ENCODE measurements around the gene FBXL17. TPM values are rescaled to one million over a fixed set of nuclear protein-coding genes. Genes with fewer than 3 reads are reported as not detected.

The FBXL17 gene
- total and polyA plus RNA-seq, 2 donors = 12.3 to 13.5 TPM

GRCh38 chr5:108090946-108091345, 291.0 kb downstream of the FBXL17 start:
- Histone ChIP-seq H3K27me3 (ENCODE audit: control insufficient read depth in 2 of 2, insufficient read depth in 1 of 2, low read length in 1 of 2) (no peaks in the 10 kb centered on the region), H3K9me3 (ENCODE audit: control insufficient read depth in 2 of 2, insufficient read depth in 1 of 2, low read length in 1 of 2) (no peaks in the 10 kb centered on the region), H3K36me3 (ENCODE audit: control insufficient read depth in 2 of 2, insufficient read depth in 2 of 2, low read length in 1 of 2) (no peaks in the 10 kb centered on the region), H3K4me1 (ENCODE audit: control insufficient read depth in 2 of 2, insufficient read depth in 2 of 2, low read length in 2 of 2) (no peaks in the 10 kb centered on the region), H3K27ac (ENCODE audit: low read depth in 1 of 2, low read length in 1 of 2) (no peak overlapping the region), H3K4me3 (ENCODE audit: low read length in 2 of 2) (no peak overlapping the region)
- DNase-seq (ENCODE audit: low read depth in 6 of 9, low spot score in 9 of 9) = no peak
- 93% methylated on average over 4 of the region's 4 CpGs for WGBS

DNA sequence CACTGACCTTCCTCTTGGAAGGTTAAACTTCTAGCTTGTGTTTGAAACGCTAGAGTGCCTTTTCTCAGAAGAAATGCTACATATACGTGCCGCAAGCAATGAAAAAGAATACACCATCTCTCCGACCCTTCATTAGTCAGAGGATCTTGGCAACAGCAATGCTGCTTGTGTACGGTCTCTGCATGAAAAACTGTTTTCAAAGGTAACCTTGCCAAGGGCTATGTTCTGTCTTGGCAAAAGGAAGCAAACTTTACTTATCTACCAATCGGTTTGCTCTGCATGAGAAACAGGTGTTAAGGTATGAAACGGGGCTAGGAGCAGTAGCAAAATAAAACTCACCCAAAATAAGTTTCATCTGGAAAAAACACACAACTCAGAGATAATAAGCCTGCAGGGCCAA, 297.8 kb downstream of the FBXL17 start:
- no peak overlapping the region for H3K4me3 ChIP-seq (ENCODE audit: low read length in 2 of 2)
- H3K4me1 ChIP-seq (ENCODE audit: control insufficient read depth in 2 of 2, insufficient read depth in 2 of 2, low read length in 2 of 2) = no peaks in the 10 kb centered on the region
- H3K27ac ChIP-seq (ENCODE audit: low read depth in 1 of 2, low read length in 1 of 2) = peak overlapping the region in 1 of 2 donors; percentile 14
- no peaks in the 10 kb centered on the region for H3K36me3 ChIP-seq (ENCODE audit: control insufficient read depth in 2 of 2, insufficient read depth in 2 of 2, low read length in 1 of 2)
- no peaks in the 10 kb centered on the region for H3K9me3 ChIP-seq (ENCODE audit: control insufficient read depth in 2 of 2, insufficient read depth in 1 of 2, low read length in 1 of 2)
- H3K27me3 ChIP-seq (ENCODE audit: control insufficient read depth in 2 of 2, insufficient read depth in 1 of 2, low read length in 1 of 2) = no peaks in the 10 kb centered on the region
- peak in 1 of 9 donors; percentile 12 for DNase-seq (ENCODE audit: low read depth in 6 of 9, low spot score in 9 of 9)
- WGBS = 92% methylated on average over 7 of the region's 7 CpGs

GRCh38 chr5:108083232-108083631, 298.7 kb downstream of the FBXL17 start:
- over 99% methylated on average over 2 of the region's 2 CpGs for WGBS
- no peaks in the 10 kb centered on the region for H3K27me3 ChIP-seq (ENCODE audit: control insufficient read depth in 2 of 2, insufficient read depth in 1 of 2, low read length in 1 of 2)
- DNase-seq (ENCODE audit: low read depth in 6 of 9, low spot score in 9 of 9) = no peak

DNA sequence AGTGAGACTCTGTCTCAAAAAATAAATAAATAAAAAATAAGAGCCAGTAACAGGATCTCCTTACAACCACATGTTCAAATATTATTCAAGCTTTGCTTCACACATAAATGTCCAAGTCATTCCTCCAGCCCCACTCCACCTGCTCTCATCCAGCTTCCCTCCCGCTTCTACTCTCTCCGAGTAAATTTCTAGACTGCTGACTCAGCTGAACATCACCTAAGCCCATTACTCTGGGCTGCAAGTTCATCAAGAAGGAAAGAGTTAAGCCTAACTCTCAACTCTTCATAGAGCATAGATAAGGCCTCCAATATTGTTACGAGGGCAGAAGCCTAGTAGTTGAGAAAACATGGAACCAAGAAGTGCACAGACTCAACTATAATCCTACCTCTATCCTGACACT, 300.2 kb downstream of the FBXL17 start:
- WGBS = 98% methylated on average over 3 of the region's 3 CpGs
- H3K27me3 ChIP-seq (ENCODE audit: control insufficient read depth in 2 of 2, insufficient read depth in 1 of 2, low read length in 1 of 2) = no peaks in the 10 kb centered on the region
- H3K9me3 ChIP-seq (ENCODE audit: control insufficient read depth in 2 of 2, insufficient read depth in 1 of 2, low read length in 1 of 2) = no peaks in the 10 kb centered on the region
- no peak overlapping the region for H3K4me3 ChIP-seq (ENCODE audit: low read length in 2 of 2)
- no peaks in the 10 kb centered on the region for H3K36me3 ChIP-seq (ENCODE audit: control insufficient read depth in 2 of 2, insufficient read depth in 2 of 2, low read length in 1 of 2)
- no peaks in the 10 kb centered on the region for H3K4me1 ChIP-seq (ENCODE audit: control insufficient read depth in 2 of 2, insufficient read depth in 2 of 2, low read length in 2 of 2)
- DNase-seq (ENCODE audit: low read depth in 6 of 9, low spot score in 9 of 9) = no peak
- no peak overlapping the region for H3K27ac ChIP-seq (ENCODE audit: low read depth in 1 of 2, low read length in 1 of 2)

More at GRCh38 chr5:108083232-108083631, 298.7 kb downstream of the FBXL17 start:
- no peaks in the 10 kb centered on the region for H3K36me3 ChIP-seq (ENCODE audit: control insufficient read depth in 2 of 2, insufficient read depth in 2 of 2, low read length in 1 of 2)
- H3K27ac ChIP-seq (ENCODE audit: low read depth in 1 of 2, low read length in 1 of 2) = no peak overlapping the region
- H3K4me1 ChIP-seq (ENCODE audit: control insufficient read depth in 2 of 2, insufficient read depth in 2 of 2, low read length in 2 of 2) = no peaks in the 10 kb centered on the region
- H3K4me3 ChIP-seq (ENCODE audit: low read length in 2 of 2) = no peak overlapping the region
- no peaks in the 10 kb centered on the region for H3K9me3 ChIP-seq (ENCODE audit: control insufficient read depth in 2 of 2, insufficient read depth in 1 of 2, low read length in 1 of 2)

DNA sequence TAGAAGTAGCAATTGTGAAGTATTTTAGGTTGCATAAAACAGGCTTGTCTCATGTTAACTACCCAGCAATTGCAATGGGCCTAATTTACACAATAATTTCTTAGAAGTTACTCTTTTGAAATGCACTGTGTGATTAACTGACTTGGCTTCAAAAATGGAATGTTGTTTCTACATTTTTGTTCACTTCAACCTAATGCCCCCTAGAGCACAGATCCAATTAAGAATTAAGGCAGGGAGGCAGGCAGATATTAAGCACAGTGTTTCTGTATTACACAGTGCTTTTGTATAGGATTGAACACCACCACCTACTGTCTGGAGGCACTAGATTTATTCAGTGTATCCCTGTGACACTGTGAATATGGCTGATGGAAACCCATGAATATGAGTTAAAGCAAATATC, 302.1 kb downstream of the FBXL17 start:
- Histone ChIP-seq H3K36me3 (ENCODE audit: control insufficient read depth in 2 of 2, insufficient read depth in 2 of 2, low read length in 1 of 2) (no peaks in the 10 kb centered on the region), H3K27me3 (ENCODE audit: control insufficient read depth in 2 of 2, insufficient read depth in 1 of 2, low read length in 1 of 2) (no peaks in the 10 kb centered on the region), H3K4me1 (ENCODE audit: control insufficient read depth in 2 of 2, insufficient read depth in 2 of 2, low read length in 2 of 2) (no peaks in the 10 kb centered on the region), H3K27ac (ENCODE audit: low read depth in 1 of 2, low read length in 1 of 2) (no peak overlapping the region), H3K9me3 (ENCODE audit: control insufficient read depth in 2 of 2, insufficient read depth in 1 of 2, low read length in 1 of 2) (no peaks in the 10 kb centered on the region), H3K4me3 (ENCODE audit: low read length in 2 of 2) (no peak overlapping the region)
- DNase-seq (ENCODE audit: low read depth in 6 of 9, low spot score in 9 of 9) = no peak

DNA sequence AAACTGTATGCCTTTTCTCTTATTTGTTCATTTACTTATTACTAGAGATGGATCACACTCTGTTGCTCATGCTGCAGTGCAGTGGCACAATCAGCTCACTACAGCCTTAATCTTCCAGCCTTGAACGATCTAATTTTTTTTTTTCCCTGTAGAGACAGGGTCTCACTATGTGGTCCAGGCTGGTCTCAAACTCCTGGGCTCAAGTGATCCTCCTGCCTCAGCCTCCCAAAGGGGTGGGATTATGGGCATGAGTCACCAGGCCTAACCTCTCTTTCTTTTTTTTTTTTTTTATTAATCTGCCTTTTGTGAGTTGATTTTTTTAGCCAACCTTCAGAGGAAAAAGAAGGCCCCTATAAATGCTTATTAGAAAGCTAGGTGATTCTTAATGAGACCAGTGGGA, 303.0 kb downstream of the FBXL17 start:
- Histone ChIP-seq H3K4me1 (ENCODE audit: control insufficient read depth in 2 of 2, insufficient read depth in 2 of 2, low read length in 2 of 2) (no peaks in the 10 kb centered on the region), H3K9me3 (ENCODE audit: control insufficient read depth in 2 of 2, insufficient read depth in 1 of 2, low read length in 1 of 2) (no peaks in the 10 kb centered on the region), H3K36me3 (ENCODE audit: control insufficient read depth in 2 of 2, insufficient read depth in 2 of 2, low read length in 1 of 2) (no peaks in the 10 kb centered on the region), H3K27ac (ENCODE audit: low read depth in 1 of 2, low read length in 1 of 2) (no peak overlapping the region), H3K27me3 (ENCODE audit: control insufficient read depth in 2 of 2, insufficient read depth in 1 of 2, low read length in 1 of 2) (no peaks in the 10 kb centered on the region), H3K4me3 (ENCODE audit: low read length in 2 of 2) (no peak overlapping the region)
- DNase-seq (ENCODE audit: low read depth in 6 of 9, low spot score in 9 of 9) = no peak
- WGBS = 98% methylated on average over 1 of the region's 1 CpG

DNA sequence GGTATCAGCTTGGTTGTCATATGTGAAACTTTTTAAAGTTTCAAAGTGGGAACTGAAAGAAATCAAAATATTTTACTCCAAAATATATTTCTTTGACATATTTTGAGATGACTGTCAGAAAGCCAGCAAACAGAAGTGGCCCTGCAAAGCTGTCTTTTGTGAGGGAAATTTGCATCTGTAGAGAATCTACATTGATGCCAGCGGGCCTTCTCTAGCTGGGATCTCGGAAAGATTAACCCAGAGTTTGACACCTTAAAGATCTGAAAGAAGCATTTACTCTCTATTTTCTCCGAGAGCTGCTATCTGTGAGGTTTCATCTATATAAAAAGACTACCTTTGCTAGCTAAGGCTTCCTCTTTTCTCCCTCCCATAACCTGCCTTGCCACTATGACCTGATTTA, 303.6 kb downstream of the FBXL17 start:
- no peak overlapping the region for H3K27ac ChIP-seq (ENCODE audit: low read depth in 1 of 2, low read length in 1 of 2)
- H3K36me3 ChIP-seq (ENCODE audit: control insufficient read depth in 2 of 2, insufficient read depth in 2 of 2, low read length in 1 of 2) = no peaks in the 10 kb centered on the region
- no peak overlapping the region for H3K4me3 ChIP-seq (ENCODE audit: low read length in 2 of 2)
- no peaks in the 10 kb centered on the region for H3K4me1 ChIP-seq (ENCODE audit: control insufficient read depth in 2 of 2, insufficient read depth in 2 of 2, low read length in 2 of 2)
- H3K9me3 ChIP-seq (ENCODE audit: control insufficient read depth in 2 of 2, insufficient read depth in 1 of 2, low read length in 1 of 2) = no peaks in the 10 kb centered on the region
- no peaks in the 10 kb centered on the region for H3K27me3 ChIP-seq (ENCODE audit: control insufficient read depth in 2 of 2, insufficient read depth in 1 of 2, low read length in 1 of 2)
- DNase-seq (ENCODE audit: low read depth in 6 of 9, low spot score in 9 of 9) = no peak
- 91% methylated on average over 3 of the region's 3 CpGs for WGBS

DNA sequence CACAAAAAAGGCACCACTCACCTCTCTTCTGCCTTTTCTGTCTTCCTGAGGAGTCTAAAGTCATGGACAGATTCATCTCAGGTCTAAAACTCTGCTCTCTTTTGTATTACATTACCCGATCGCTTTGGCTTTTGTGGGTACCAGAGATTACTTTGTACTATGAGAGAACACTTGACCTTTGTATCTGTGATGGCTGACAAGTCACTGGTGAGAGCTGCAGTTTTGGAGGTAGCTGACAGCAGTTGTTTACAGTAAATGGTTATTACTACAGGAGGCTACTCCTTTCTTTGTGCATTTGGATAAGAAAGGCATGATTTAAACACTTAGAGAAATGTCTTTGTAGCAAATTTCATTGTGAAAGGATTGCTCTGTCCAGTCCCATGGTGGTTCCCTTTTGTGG, 307.3 kb downstream of the FBXL17 start:
- no peak for DNase-seq (ENCODE audit: low read depth in 6 of 9, low spot score in 9 of 9)
- Histone ChIP-seq H3K4me3 (ENCODE audit: low read length in 2 of 2) (no peak overlapping the region), H3K27ac (ENCODE audit: low read depth in 1 of 2, low read length in 1 of 2) (no peak overlapping the region), H3K4me1 (ENCODE audit: control insufficient read depth in 2 of 2, insufficient read depth in 2 of 2, low read length in 2 of 2) (no peaks in the 10 kb centered on the region), H3K36me3 (ENCODE audit: control insufficient read depth in 2 of 2, insufficient read depth in 2 of 2, low read length in 1 of 2) (no peaks in the 10 kb centered on the region), H3K9me3 (ENCODE audit: control insufficient read depth in 2 of 2, insufficient read depth in 1 of 2, low read length in 1 of 2) (no peaks in the 10 kb centered on the region), H3K27me3 (ENCODE audit: control insufficient read depth in 2 of 2, insufficient read depth in 1 of 2, low read length in 1 of 2) (no peaks in the 10 kb centered on the region)
- WGBS = 97% methylated on average over 2 of the region's 2 CpGs

DNA sequence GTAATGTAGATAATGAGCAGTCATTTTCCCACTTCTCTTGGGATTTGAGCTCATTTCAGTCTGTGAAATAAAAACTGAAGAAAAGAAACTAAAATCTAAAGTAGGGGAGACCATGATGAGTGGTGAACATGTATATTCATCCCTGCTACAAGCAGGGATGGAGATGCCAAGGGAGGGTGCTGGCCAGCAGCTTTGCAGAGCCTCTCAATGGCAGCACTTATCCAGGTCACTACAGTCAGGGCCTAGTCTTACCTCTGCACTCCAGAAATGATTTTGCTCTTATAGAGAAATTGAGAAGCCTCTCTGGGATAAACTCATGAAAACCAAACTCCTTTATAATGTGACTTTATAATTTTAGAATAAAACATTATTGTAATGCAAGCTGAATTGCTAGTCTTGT, 317.6 kb downstream of the FBXL17 start:
- H3K9me3 ChIP-seq (ENCODE audit: control insufficient read depth in 2 of 2, insufficient read depth in 1 of 2, low read length in 1 of 2) = no peaks in the 10 kb centered on the region
- H3K4me3 ChIP-seq (ENCODE audit: low read length in 2 of 2) = no peak overlapping the region
- no peak for DNase-seq (ENCODE audit: low read depth in 6 of 9, low spot score in 9 of 9)
- H3K27me3 ChIP-seq (ENCODE audit: control insufficient read depth in 2 of 2, insufficient read depth in 1 of 2, low read length in 1 of 2) = no peaks in the 10 kb centered on the region
- no peaks in the 10 kb centered on the region for H3K36me3 ChIP-seq (ENCODE audit: control insufficient read depth in 2 of 2, insufficient read depth in 2 of 2, low read length in 1 of 2)
- H3K4me1 ChIP-seq (ENCODE audit: control insufficient read depth in 2 of 2, insufficient read depth in 2 of 2, low read length in 2 of 2) = no peaks in the 10 kb centered on the region
- H3K27ac ChIP-seq (ENCODE audit: low read depth in 1 of 2, low read length in 1 of 2) = no peak overlapping the region

DNA sequence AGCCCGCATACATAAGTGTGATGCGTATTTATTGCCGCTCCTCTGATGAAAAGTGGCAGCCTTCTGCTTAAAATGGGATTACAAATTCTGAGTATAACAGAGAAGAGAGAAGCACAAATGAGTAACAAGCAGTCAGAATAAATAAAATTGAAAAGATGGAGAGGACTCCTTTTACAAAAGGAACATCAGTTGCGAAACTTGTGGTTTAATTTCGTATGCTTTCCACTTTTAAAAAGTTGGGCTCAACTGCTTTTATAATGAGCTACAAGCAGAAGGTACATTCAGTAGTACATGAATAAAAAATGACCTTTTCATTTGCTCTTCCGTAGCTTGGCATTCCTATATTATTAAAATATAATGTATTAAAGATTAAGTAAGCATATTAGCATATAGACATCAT, 320.0 kb downstream of the FBXL17 start:
- Histone ChIP-seq H3K36me3 (ENCODE audit: control insufficient read depth in 2 of 2, insufficient read depth in 2 of 2, low read length in 1 of 2) (no peaks in the 10 kb centered on the region), H3K4me1 (ENCODE audit: control insufficient read depth in 2 of 2, insufficient read depth in 2 of 2, low read length in 2 of 2) (no peaks in the 10 kb centered on the region), H3K4me3 (ENCODE audit: low read length in 2 of 2) (no peak overlapping the region), H3K9me3 (ENCODE audit: control insufficient read depth in 2 of 2, insufficient read depth in 1 of 2, low read length in 1 of 2) (no peaks in the 10 kb centered on the region), H3K27me3 (ENCODE audit: control insufficient read depth in 2 of 2, insufficient read depth in 1 of 2, low read length in 1 of 2) (no peaks in the 10 kb centered on the region), H3K27ac (ENCODE audit: low read depth in 1 of 2, low read length in 1 of 2) (no peak overlapping the region)
- DNase-seq (ENCODE audit: low read depth in 6 of 9, low spot score in 9 of 9) = no peak
- 80% methylated on average over 6 of the region's 6 CpGs for WGBS
